Progenitor cell of endocrine pancreas (in vitro differentiated cells): Measurements from ENCODE around the gene CALM1. TPM values are rescaled to one million over a fixed set of nuclear protein-coding genes. Genes with fewer than 3 reads are reported as not detected.

ENCODE experiments used
- DNase-seq: peaks from one replicate; pipeline ENCODE4 v3.0.0; 2021; ENCODE audit warnings: low spot score; ENCODE audit not compliant: unreplicated experiment
- H3K27ac Mint-ChIP-seq: 2 replicates; pipeline ENCODE4 v1.8.0; 2021; ENCODE audit warnings: mild to moderate bottlenecking, moderate library complexity, mixed read lengths
- H3K27me3 Mint-ChIP-seq: 2 replicates; pipeline ENCODE4 v1.8.0; 2021; ENCODE audit warnings: mixed read lengths
- H3K36me3 Mint-ChIP-seq: 2 replicates; pipeline ENCODE4 v1.8.0; 2022; ENCODE audit warnings: mixed read lengths; ENCODE audit not compliant: insufficient read depth
- H3K4me1 Mint-ChIP-seq: 2 replicates; pipeline ENCODE4 v1.8.0; 2021; ENCODE audit warnings: low read depth, mixed read lengths
- H3K4me3 Mint-ChIP-seq: 2 replicates; pipeline ENCODE4 v1.8.0; 2021; ENCODE audit warnings: low read depth, mild to moderate bottlenecking, moderate library complexity, mixed read lengths
- H3K9me3 Mint-ChIP-seq: 2 replicates; pipeline ENCODE4 v1.8.0; 2021; ENCODE audit warnings: low read depth, mixed read lengths
- total RNA-seq: library from RNA; stranded (reverse); gene quantifications from 2 replicates; pipeline ENCODE4 v1.2.1, GENCODE V29; 2021
- TF ChIP-seq, protein P1 (sequence below): fragments of 200-600 bp; sonication (generic); IDR thresholded peaks from one replicate; pipeline ENCODE4 v1.5.0; 2021; ENCODE audit warnings: antibody characterized with exemption, mild to moderate bottlenecking; ENCODE audit not compliant: unreplicated experiment

Gene CALM1
- total RNA-seq, 1 donor from 2014 or later: 331 TPM

DNA sequence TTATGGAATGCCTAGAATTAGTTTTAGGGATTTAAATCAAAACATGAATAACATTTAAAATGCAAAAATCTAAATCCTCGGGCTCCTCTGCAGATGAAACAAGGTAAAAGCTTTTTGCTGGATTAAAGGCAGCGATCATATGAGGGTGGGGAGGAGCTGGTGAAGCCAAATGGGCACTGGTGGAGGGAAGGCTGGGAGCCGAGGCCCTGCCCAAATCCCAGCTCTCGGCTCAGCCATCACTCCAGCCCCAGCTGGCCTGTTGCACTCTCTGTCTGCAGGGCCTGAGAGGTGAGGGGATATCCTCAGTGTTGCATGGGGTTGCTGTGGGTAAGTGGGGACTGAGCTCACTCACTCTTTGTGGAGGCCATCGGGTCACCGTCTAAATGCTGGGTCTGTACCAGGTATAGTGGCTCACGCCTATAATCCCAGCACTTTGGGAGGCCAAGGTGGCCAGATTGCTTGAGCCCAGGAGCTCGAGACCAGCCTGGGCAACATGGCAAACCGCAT lies 28.6 kb downstream of the CALM1 start:
- Mint-ChIP-seq H3K27ac (no peak overlapping the region), H3K9me3 (no peaks in the 10 kb centered on the region), H3K4me1 (no peaks in the 10 kb centered on the region), H3K36me3 (no peaks in the 10 kb centered on the region), H3K4me3 (no peak overlapping the region), H3K27me3 (peaks cover 8% of the 10 kb centered on the region)
- TF ChIP-seq, protein P1, sequence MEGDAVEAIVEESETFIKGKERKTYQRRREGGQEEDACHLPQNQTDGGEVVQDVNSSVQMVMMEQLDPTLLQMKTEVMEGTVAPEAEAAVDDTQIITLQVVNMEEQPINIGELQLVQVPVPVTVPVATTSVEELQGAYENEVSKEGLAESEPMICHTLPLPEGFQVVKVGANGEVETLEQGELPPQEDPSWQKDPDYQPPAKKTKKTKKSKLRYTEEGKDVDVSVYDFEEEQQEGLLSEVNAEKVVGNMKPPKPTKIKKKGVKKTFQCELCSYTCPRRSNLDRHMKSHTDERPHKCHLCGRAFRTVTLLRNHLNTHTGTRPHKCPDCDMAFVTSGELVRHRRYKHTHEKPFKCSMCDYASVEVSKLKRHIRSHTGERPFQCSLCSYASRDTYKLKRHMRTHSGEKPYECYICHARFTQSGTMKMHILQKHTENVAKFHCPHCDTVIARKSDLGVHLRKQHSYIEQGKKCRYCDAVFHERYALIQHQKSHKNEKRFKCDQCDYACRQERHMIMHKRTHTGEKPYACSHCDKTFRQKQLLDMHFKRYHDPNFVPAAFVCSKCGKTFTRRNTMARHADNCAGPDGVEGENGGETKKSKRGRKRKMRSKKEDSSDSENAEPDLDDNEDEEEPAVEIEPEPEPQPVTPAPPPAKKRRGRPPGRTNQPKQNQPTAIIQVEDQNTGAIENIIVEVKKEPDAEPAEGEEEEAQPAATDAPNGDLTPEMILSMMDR: no peak
- no peak for DNase-seq

DNA sequence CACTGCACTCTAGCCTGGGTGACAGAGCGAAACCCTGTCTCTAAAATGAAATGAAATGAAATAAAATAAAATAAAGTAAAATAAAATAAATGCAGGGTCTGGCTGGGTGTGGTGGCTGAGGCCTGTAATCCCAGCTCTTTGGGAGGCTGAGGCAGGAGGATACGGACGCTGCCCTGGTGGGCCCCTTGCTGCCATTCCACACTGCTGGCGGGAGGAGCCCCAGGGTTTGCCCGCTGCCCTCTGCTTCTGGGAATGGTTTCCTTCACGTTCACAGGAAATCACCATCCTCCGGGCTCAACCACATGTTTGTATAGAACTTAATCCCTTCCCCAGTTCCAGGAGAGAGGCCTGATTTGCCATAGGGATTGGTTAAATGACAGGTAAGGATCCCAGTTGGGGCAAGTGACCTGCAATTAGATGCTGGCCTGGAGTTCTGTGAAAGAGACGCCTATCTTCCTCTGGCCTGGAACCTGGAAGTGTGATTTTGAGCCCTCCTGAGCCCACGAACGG lies 29.3 kb downstream of the CALM1 start:
- Mint-ChIP-seq H3K9me3 (no peaks in the 10 kb centered on the region), H3K4me3 (no peak overlapping the region), H3K36me3 (no peaks in the 10 kb centered on the region), H3K4me1 (no peaks in the 10 kb centered on the region), H3K27me3 (peaks cover 8% of the 10 kb centered on the region), H3K27ac (no peak overlapping the region)
- TF ChIP-seq, protein P1: no peak
- DNase-seq: no peak

DNA sequence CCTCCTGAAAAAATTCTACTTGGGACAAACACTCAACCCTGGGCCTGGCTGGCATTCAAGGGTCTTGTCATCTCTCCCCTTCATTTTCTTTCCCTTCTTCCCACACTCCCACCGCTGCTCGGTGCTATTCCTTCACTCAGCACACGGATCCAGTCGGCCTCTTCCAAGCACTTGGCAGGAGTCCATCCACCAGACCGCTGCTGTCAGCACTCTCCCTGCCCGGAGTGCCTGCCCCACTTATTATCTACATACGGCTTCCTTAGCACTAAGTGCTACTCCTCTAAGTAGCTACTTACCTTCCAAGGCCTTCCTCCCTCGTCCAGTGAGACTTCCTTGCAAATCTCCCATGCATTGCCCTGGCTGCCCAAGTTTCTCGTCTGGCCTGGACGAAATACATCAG lies 29.8 kb downstream of the CALM1 start:
- TF ChIP-seq, protein P1: no peak
- no peaks in the 10 kb centered on the region for H3K4me1 Mint-ChIP-seq
- no peaks in the 10 kb centered on the region for H3K36me3 Mint-ChIP-seq
- H3K4me3 Mint-ChIP-seq: no peak overlapping the region
- no peaks in the 10 kb centered on the region for H3K9me3 Mint-ChIP-seq
- no peak for DNase-seq
- peaks cover 8% of the 10 kb centered on the region for H3K27me3 Mint-ChIP-seq
- no peak overlapping the region for H3K27ac Mint-ChIP-seq

DNA sequence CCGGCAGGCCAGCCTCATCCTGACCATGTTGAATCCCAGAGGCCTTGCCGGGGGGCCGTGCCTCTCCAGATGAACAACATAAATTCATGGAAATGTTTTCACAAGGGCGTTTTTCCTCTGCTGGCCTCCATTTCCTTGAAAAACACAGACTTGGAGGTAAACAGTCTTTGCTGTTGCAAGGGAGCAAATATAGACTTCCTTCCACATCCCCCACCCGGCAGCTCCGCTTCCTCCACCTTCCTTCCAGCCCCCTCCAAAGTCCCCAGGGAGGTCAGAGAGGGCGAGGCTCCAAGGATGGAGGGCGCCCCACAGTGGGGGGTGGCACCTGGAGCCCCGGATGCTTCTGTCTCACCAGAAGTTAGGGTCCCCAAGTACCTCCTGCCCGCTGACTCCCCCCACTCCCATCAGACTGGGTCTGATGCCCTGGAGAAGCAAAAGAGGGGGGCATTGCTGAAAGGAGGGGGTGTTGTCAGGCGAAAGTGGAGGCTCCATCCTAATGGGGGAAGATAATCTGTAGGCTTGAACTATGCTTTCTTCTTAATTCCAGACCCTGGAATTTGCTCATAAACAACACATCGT lies 31.1 kb downstream of the CALM1 start:
- Mint-ChIP-seq H3K4me1 (peaks cover 2% of the 10 kb centered on the region), H3K9me3 (no peaks in the 10 kb centered on the region), H3K27me3 (peaks cover 8% of the 10 kb centered on the region)

DNA sequence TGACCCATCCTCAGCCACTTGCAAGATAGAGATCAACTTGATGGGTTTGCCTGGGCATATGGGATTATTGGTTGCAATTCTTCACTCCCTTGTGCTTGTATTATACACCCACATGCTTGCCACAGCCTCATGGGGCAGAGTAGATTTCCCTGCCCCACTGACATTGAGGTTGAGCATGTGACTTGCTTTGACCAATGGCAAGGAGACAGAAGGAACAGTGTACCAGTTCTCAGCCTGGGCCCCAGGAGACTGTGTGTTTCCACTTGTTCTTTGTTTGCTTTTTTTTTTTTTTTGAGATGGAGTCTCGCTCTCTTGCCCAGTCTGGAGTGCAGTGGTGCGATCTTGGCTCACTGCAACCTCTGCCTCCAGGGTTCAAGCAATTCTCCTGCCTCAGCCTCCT lies 31.8 kb downstream of the CALM1 start:
- H3K27ac Mint-ChIP-seq: no peak overlapping the region

More for the DNA sequence above, 31.1 kb downstream of the CALM1 start:
- Mint-ChIP-seq H3K4me3 (no peak overlapping the region), H3K27ac (no peak overlapping the region), H3K36me3 (no peaks in the 10 kb centered on the region)
- DNase-seq: no peak
- TF ChIP-seq, protein P1: no peak

More for the DNA sequence above, 31.8 kb downstream of the CALM1 start:
- H3K9me3 Mint-ChIP-seq: no peaks in the 10 kb centered on the region
- no peak for DNase-seq
- no peak overlapping the region for H3K4me3 Mint-ChIP-seq
- H3K27me3 Mint-ChIP-seq: peaks cover 8% of the 10 kb centered on the region
- peaks cover 6% of the 10 kb centered on the region for H3K4me1 Mint-ChIP-seq
- no peaks in the 10 kb centered on the region for H3K36me3 Mint-ChIP-seq
- TF ChIP-seq, protein P1: no peak
